GM06990 (cell line): ENCODE data around the gene CCDC148.

ENCODE experiments used
- DNase-seq: peaks from one replicate; pipeline ENCODE4 v3.0.0-alpha.2; 2011; ENCODE audit not compliant: insufficient read length; ENCODE audit errors: extremely low read depth
- H3K27me3 ChIP-seq: replicated peaks from 2 replicates; pipeline ENCODE4 v1.6.0; 2011; ENCODE audit warnings: low read length; ENCODE audit not compliant: control insufficient read depth, insufficient read depth
- H3K36me3 ChIP-seq: 2 replicates; pipeline ENCODE4 v1.5.1; 2011; ENCODE audit warnings: low read length; ENCODE audit not compliant: control insufficient read depth, insufficient read depth
- H3K4me3 ChIP-seq: replicated peaks from 2 replicates; pipeline ENCODE4 v1.5.1; 2011; ENCODE audit warnings: low read depth, mild to moderate bottlenecking, control low read depth, low read length
- CTCF ChIP-seq: IDR thresholded peaks from 2 replicates; pipeline ENCODE4 v1.5.1; 2011; ENCODE audit warnings: low read length, control low read depth, mild to moderate bottlenecking, inconsistent platforms; ENCODE audit not compliant: insufficient read depth, poor library complexity, severe bottlenecking

The CCDC148 gene

DNA sequence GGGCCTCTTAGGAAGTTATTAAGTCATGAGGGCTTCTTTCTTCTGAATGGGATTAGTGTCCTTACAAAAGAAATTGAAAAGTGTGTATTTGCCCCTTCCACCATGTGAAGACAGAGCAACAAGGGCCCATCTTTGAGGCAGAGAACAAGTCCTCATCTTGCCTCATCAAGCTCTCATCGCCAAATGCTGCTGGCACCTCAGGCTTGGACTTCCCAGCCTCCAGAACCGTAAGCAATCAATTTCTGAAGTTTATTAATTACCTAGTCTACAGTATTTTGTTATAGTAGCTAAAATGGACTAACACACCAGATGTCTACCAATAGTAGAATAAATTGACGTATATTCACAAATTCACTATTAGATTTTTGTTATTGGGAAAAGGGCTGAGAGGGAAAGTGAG is 74.6 kb downstream of the CCDC148 start:
- no peak for TF ChIP-seq CTCF
- no peak for DNase-seq

GRCh38 chr2:158381205-158381604 is 75.3 kb downstream of the CCDC148 start:
- no peaks in the 10 kb centered on the region for H3K36me3 ChIP-seq
- no peak for DNase-seq
- no peak for TF ChIP-seq CTCF
- H3K27me3 ChIP-seq = no peaks in the 10 kb centered on the region
- no peak overlapping the region for H3K4me3 ChIP-seq

More for the DNA sequence above, 74.6 kb downstream of the CCDC148 start:
- H3K27me3 ChIP-seq = no peaks in the 10 kb centered on the region
- H3K36me3 ChIP-seq = no peaks in the 10 kb centered on the region
- H3K4me3 ChIP-seq = no peak overlapping the region

DNA sequence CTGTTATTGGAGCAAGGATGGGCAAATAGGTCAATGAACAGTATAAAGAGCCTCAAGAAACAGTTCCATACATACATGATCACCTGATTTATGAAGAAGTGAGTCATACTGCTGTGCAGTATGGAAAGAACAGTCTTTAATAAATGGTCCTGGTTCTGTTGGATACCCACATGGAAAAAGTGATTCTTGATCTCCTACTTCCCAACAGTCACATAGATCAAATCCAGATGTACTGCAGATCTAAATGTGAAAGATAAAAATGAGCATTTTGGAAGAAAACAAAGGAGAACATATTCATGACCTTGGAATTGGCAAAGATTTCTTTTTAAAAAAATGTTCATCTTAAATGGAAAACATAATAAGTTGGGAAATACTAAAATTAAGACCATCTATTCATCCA is 75.8 kb downstream of the CCDC148 start:
- no peak for TF ChIP-seq CTCF
- DNase-seq = no peak
- H3K4me3 ChIP-seq = no peak overlapping the region
- H3K36me3 ChIP-seq = no peaks in the 10 kb centered on the region
- no peaks in the 10 kb centered on the region for H3K27me3 ChIP-seq

DNA sequence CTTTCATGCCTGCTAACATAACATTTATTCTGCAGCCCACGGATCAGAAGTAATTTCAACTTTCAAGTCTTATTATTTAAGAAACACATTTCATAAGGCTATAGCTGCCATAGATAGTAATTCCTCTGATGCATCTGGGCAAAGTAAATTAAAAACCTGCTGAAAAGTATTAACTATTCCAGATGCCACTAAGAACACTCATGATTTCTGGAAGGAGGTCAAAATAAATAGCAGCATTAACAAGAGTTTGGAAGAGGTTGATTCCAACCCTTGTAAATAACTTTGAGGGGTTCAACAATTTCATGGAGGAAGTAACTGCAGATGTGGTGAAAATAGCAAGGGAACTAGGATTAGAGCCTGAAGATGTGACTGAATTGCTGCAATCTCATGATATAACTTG is 77.6 kb downstream of the CCDC148 start:
- TF ChIP-seq CTCF = no peak
- no peak for DNase-seq
- Histone ChIP-seq H3K36me3 (no peaks in the 10 kb centered on the region), H3K27me3 (no peaks in the 10 kb centered on the region), H3K4me3 (no peak overlapping the region)

DNA sequence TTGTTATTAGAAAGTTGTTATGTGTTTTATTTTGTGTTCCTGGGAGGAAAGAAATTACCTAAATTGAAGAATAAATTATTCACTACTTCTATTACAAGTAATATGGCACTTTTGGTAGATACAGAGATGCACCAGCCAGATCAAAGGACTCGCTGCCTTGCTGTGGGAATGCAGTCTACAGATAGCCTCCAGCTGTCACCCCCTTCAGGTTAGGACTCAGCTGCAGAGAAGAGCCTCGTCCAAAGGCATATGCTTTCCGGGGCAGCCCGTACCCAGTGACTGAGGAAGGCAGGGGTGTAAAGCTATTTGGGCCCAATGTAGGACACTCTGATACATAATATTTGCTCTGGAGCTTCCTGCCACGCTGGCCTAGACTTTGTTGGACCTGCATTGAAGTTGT is 90.2 kb downstream of the CCDC148 start:
- Histone ChIP-seq H3K36me3 (no peaks in the 10 kb centered on the region), H3K4me3 (no peak overlapping the region), H3K27me3 (no peaks in the 10 kb centered on the region)
- no peak for TF ChIP-seq CTCF
- DNase-seq = no peak

DNA sequence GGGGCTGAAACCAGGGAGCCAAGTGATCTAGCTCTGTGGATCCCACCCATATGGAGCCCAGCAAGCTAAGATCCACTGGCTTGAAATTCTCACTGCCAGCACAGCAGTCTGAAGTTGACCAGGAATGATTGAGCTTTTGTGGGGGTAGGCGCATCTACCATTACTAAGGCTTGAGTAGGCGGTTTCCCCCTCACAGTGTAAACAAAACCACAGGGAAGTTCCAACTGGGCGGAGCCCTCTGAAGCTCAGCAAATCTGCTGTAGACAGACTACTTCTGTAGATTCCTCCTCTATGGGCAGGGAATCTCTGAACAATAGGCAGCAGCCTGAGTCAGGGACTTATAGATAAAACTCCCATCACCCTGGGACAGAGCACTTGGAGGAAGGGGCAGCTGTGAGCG is 96.7 kb downstream of the CCDC148 start:
- TF ChIP-seq CTCF = no peak

More for the DNA sequence above, 96.7 kb downstream of the CCDC148 start:
- Histone ChIP-seq H3K27me3 (no peaks in the 10 kb centered on the region; the same call in 1 of the 2 replicates), H3K36me3 (no peaks in the 10 kb centered on the region), H3K4me3 (no peak overlapping the region)
- no peak for DNase-seq
